HuH-7 (cell line): ENCODE results near the gene PTPRN2.

Source experiments
- DNase-seq: peaks from one replicate; pipeline ENCODE4 v3.0.0; 2011; ENCODE audit warnings: low spot score

Gene PTPRN2

DNA sequence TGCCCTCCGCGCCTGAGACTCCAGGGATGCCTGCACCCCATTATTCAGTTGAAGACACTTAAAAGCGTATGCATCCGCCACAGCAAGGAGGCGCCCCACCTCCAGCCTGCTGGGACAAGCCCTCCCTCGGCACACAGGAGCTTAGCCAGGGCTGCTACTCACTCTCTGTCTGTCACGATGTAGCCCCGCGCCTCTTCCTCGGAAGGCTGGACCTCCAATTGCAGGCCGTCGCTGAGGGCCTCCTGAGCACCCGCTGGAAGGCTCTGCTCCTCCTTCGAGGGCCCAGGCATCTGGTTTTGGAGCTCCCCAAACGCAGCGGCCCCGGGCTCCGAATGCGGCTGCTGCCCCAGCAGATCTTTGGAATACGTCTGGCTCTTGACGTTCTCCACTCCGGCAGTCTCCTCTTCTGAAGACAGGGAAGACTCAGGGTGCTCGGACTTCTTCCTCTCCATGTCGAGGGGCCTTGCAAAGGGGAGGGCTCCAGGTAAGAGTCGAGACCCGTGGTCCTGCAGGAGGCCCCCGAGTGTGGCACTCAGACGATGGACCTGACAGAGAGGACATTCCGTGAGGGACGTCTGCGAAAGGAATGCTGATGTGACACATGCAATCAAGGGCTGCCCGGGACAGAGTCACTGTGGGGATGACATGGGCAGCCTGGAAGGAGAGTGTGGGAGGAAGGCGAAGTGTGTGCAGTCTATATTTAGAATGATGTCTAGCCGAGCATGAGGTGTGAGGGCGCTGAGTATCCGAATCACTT lies 453.9 kb downstream of the PTPRN2 start:
- no peak for DNase-seq

DNA sequence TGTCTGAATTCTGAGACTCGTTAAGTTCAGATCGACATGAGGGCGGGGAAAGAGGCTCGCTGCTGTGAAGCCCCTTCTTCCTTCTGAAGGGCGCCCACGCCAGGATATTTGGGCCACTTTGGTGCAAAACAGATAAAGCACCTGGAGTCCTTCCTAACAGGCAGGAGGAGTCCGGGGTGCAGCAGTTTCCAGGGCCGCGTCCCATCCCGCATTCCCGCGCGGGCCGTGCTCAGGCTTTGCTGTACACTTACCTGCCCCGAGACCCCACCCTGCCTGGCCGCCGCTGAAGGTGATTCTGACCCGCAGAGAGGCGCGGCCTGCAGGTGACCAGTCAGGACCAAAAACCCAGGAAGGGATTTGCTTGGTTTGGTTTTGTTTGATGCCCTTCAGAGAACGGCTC lies 454.6 kb downstream of the PTPRN2 start:
- DNase-seq, result no peak

DNA sequence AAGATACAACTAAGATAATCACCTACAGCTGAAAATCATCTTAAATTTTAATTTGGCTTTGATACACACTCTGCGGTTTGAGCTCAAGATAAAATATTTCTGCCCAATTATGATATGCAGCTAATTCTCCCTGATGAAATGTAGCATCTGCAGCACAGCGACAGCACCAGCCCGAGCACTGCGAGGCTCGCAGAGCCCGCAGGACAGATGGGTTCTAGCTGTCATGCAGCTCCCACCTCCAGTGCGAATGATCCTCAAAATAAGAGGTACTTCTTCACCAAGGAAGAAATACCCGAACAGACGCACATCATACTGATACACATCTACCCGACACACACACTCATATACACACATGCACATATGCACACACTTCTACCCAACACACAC lies 457.6 kb downstream of the PTPRN2 start:
- DNase-seq, result no peak

DNA sequence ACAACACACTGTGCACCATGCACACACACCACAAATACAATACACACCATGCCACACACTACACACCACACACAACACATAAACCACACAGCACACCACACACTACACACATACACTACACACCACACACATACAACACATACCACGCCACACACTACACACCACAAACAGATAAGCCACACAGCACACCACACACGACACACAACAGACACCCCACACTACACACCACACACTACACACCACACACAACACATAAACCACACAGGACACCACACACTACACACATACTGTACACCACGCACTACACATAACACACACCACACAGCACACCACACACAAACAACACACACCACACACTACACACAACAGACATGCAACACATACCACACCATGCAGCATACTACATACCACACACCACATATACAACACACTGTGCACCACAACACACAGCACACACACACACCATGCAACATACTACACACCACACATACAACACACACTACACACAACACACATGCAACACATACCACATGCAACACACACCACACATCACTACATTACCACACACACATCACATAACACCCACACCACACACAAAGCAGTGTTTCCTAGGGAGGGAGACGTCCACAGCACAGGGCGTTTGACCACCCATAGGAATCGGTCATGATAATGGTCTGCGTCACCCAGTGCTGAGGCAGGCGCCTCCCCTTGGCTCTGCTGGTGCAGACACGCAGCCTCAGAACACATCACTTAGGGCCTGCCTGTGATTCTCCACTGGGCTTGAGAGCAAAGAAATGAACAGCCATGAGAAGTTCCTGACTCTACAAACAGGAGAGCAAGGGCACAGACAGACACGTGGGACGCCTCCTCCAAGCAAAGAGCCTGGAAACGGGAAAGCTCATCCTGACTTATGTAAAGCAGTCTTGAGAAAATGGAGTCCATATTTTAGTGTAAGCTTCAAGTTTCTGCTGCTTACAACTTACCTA lies 458.3 kb downstream of the PTPRN2 start:
- no peak for DNase-seq

DNA sequence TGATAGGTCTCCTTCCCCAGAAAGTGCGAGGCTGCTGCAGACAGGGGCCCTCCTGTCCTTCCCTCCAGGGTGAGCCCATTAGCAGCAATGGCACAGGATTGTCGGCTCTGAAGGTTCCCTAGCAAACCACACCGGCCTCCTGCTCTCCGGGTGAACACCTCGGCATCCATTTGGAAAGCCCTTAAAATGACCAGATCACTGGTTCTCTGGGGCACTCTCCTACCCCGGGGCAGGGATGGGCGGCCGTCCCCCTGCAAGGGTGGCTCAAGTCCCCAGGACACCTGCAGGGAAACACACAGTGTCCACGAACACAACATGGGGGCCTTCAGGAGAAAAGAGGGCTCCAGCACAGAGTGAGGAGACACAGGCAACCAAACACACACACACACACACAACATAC lies 459.1 kb downstream of the PTPRN2 start:
- no peak for DNase-seq

DNA sequence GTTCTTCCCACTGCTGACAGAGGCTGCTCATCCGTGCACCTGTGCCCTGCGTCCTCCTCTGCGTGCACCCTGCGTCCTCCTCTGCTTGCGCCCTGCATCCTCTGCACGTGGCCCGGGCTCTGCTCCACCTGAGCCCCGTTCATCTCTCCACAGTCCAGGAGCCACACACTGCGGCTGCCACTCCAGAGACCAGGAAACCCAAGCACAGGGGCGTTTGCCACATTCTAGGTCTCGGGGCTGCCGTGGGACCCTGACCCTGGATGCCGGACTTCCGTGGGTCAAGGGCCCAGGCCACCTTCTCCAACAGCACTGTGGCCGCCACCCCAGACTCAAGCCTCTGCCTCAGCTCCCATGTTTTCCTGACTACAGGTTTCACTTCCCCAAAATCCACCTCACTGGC lies 460.4 kb downstream of the PTPRN2 start:
- DNase-seq, result no peak

DNA sequence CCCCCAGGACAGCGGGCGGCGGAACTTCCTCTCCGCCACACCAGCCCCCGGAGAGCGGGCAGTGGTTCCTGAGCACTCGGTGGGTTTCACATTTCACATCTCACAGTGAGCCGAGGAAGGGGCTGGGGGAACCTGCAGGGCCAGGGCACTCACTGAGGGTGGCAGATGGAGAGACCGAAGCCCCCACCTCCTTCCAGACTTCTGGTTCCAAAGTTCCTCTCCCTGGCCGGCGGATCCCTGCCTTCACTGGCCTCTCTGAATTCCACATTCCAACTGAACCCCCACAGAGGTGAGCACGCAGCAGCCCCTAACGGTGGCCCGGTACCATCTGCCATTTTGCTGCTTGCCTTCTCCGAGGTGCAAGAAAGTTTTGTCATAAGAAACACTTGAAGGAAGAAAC lies 461.0 kb downstream of the PTPRN2 start:
- no peak for DNase-seq

DNA sequence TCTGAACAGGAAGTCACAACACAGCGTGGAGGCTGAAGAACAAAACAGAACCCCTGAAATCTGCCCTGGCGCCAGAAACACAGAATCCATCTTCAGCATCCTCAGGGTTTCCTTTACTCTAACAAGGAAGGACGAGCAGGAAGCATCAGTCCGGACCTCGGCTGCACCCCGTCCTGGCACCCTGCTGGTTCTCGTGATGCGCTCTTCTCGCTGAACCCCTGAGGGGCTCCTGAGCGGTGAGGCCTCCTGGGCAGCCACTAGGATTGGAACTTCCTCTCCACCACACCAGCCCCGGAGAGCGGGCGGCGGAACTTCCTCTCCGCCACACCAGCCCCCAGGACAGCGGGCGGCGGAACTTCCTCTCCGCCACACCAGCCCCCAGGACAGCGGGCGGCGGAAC lies 461.9 kb downstream of the PTPRN2 start:
- no peak for DNase-seq

DNA sequence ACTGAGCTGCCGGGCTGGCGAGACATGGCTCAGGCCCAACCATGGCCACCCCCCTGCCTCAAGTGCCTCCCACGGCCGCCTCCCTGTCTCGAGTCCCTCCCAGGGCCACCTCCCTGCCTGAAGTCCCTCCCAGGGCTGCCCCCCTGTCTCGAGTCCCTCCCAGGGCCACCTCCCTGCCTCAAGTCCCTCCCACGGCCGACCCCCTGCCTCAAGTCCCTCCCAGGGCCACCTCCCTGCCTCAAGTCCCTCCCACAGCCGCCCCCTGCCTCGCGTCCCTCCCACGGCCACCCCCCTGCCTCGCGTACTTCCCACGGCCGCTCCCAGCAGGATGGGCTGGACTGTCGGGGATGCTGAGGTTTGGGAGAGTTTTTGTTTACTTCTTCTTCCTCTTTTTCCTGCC lies 462.5 kb downstream of the PTPRN2 start:
- DNase-seq, result no peak

DNA sequence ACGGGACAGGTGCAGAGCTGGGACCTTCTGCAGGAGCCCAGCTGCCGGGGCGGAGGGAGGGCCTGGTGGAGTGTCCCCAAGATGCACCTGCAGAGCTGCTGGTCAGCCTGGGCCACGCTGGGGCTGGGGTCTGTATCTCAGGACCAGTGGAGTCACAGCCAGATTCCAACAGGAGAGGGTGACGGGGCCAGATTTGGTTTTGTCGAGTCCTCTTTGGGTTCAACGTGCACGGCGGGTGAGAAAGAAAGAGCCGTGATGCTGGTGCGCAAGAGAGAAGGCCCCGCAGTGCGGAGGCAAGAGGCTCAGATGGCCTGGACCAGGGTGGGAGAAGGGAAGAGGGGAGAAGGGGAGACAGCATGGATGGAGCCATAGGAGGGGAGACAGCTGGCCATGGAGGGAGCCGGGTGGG lies 462.9 kb downstream of the PTPRN2 start:
- no peak for DNase-seq

DNA sequence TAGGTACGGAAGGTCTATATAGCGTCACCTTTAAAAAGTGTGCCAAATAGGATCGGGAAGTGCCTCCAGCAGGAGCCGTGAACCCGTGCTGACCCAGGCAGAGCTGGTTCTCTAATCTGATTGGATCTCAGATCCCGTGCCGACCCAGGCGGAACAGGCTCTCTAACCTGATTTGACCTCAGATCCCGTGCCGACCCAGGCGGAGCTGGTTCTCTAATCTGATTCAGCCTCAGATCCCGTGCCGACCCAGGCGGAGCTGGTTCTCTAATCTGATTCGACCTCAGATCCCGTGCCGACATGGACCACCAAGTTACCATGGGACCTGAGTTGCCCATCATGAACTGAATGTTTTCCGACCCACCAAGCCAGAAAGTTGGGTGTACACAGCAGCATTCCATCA lies 463.9 kb downstream of the PTPRN2 start:
- no peak for DNase-seq

DNA sequence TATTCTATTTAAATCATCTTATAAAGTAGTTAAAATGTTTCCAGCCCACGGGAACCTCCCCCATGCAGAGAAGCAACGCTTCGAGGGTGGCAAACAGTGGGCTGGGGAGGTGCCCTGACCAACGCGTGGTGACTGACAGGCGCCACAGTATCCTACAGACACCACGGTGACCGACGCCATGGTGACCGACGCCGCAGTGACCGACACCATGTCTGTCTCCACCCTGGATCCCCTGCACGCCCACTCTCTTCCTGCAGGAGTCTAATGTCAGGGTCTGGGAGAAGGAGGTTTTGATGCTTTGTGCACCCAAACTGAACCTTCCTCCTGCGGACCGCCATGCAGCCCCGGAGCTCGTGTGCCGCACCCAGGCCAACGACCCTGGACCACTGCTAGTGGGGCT lies 464.4 kb downstream of the PTPRN2 start:
- DNase-seq, result no peak

DNA sequence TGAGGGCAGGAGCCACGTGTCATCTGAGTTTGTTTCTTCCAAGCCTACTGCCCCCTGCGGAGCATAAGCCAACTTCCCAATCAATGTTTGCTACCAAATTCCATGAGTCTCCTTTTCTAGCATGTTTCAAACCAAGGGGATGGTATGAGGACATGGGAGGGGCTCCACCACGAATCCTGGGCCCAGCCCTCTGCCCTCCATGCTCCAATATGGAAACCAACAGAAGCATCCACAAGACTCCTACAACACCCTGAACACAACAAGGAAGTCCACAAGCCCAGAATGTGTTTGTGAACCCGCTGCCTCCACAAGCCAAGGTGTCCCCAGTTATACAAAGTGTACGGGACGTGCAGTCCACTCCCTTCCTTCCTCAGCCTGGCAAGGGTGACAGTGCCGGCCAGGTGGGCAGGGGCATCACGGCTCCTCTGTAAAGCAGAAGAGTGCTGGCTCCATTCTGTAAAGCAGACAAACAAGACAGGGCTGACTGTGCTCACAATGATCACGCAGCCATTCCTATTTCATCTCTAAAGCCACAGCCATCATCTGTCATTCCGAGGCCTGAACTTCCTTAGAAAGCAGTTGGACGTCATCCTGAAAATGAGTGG lies 466.1 kb downstream of the PTPRN2 start:
- no peak for DNase-seq

DNA sequence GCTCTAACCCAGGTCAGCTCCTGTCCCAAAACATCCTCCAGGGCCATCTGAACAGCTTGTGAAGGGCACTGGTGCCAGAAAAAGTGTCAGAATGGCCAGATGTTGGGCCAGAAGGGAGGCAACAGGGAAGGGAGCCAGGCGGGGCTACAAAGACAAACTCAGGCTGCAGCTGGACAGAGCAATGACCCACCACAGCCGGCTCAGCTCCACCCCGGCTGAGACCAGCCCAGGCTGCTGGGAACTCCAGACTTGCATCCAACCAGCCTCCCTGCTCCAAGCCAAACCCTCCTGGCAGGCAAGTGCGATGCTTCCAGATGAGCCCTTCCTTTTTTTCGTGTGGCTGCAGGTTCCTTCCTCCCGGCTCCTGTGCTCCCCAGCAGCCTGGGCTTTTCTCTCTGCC lies 466.9 kb downstream of the PTPRN2 start:
- no peak for DNase-seq

DNA sequence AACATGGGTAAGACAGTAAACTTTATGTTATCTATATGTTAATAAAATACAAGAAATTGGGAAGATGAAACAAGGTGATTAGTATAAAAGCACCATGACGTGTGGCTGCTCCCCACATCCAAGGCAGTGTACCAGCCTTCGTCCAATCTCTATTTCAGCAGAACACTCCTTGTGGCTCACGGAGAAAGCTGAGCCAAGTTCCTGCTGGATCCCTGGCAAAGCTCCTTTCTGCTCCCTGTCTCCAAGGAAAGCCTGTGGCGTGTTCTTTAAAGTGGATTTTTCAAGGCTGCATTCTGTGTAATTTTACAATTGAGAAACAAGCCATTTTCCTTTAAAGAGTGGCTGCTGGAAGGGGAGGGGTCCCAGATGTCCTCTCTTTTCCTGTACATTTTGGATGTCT lies 467.3 kb downstream of the PTPRN2 start:
- no peak for DNase-seq

DNA sequence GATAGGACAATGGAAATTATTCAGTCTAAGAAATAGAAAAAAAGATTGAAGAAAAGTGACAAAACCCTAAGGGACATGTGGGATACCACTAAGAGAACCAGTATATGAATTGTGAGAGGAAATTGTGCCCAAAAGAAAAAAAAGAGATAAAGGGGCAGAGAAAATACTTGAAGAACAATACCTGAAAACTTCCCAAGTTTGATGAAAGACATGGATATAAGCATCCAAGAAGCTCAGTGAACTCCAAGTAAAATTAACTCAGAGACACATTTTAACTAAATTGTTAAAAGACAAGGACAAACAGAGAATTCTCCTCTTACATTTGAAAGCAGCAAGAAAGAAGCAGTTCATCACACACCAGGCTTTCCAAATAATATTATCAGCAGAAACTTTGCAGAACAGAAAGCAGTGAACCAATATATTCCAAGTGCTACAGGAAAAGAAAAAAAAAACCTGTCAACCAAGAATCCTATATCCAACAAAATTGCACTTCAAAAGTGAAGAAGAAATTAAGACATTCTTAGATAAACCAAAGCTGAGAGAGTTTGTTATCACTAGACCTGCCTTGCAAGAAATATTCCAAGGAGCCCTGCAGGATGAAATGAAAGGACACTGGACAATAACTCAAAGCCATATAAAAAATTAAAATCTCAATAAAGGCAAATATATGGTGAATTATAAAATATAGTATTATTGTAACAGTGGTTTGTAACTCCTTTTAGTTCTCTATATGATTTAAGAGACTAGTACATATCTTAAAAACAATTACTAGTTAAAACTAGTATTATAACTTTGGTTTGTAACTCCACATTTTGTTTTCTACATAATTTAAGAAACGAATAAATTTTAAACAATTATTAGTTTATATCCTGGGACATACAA lies 470.0 kb downstream of the PTPRN2 start:
- no peak for DNase-seq

DNA sequence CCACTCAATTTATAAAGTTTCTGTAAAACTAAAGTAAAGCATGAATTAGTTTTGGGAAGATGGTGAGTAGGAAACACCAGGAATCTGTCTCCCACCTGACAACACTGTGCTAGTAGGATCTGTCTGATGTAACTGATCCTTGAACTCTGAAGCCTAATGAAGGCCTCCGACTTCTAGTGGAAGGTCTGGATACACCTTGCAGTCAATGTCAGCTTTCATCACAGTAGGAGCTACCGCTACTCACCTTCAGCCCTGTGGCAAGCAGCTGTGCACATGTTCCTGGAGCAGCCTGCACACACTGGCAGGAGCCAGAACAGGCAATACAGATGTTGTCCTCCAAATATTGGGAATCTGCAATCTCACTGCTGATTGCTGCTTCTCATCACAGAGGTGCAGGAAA lies 471.4 kb downstream of the PTPRN2 start:
- DNase-seq, result no peak

DNA sequence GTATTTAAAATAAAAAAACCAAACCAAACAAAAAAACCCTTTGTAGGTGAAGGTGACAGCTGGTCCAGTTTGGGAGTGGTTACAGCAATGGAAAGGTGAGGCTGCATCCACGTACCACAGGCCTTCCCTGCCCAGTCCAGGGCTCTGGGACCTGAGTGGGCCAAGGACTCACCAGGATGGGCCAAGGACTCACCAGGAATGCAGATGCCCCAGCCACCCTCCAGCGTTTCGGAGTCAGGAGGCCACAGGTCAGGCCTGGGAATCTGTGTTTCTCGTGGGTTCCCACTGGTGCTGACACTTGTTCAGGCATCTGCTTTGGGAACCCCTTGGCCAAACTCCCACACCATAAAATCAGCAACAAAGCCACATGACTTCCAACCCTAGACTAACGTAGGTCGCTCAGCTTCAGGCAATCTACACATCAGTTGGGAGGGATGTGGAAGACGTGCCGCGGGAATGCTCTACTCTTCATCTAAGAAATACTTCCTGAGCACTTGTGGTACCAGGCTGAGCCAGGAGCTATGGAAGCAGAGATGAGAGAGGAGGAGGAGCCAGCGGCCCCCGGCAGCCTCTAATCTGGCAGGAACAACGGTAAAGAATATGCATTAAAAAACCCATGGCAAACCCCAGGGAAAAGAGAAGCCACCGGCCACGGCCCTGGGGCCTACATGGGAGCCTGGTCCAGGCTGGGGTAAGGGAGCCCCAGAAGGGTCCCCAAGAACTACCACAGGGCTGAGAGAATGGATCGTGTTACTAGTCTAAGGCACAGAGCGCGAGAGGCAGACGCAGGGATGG lies 473.4 kb downstream of the PTPRN2 start:
- DNase-seq, result no peak

DNA sequence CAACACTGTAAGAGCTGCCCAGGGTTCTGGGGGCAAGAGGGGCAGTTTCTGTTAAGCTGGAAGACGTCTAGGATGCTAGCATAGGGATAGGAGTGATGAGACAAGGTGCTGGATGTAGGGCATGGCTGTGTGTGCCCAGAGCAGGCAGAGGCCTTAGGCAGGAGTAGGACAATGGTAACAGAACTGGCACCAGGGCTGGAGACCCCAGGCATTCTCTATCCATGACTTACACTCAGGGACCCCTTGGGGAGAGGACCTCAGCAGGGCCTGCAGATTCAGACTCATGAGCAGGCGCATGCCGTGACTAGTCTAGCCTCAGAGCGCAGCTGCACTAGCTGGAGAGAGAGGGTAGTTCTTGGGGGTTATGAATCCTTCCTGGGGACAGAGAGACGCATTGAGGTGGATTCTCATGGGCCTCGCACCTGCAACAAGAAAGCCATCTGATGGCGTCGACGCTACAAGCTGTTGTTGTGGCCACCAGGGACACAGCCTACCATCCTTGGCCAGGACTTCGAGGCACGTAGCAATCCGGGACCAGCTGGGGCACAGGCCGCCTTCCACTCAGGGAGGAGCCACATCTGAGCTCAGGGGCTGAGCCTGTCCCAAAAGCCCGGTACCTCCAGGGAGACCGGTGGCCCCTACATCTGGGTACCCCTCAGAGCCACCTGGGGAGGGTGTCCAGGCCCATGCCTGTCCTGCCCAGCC lies 474.1 kb downstream of the PTPRN2 start:
- no peak for DNase-seq

DNA sequence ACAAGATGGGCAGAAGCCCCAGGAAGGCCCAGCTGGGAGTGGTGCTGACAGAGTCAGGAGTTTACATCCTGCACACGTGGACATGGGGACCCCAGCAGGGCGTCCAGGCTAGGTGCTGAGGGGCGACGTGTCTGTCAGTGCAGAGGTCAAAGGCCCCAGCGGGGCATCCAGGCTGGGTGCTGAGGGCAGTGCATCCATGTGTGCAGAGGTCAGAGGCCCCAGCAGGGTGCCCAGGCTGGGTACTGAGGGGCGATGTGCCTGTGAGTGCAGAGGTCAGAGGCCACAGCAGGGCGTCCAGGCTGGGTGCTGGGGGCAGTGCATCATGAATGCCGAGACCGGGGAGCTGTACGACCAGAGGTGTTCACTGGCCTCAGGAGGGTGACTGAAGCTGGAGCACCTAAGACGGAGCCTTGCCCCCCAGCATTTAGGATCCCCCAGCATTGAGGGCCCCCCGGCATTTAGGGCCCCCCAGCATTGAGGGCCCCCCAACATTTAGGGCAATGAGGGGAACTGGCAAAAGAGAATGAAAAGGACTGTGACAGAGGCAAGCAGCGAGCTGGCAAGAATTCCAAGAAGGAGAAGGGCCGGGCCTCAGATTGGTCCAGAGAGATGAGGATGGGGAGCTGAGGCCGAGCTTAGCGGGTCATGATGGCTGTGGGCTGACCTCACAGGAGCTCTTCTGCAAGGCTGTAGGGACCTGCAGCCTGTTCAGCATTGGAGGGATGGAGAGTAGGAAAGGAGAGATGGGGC lies 474.9 kb downstream of the PTPRN2 start:
- no peak for DNase-seq
